Left colon (tissue), 2 donors: ENCODE measurements around the gene PET100. TPM values are rescaled to one million over a fixed set of nuclear protein-coding genes. Genes with fewer than 3 reads are reported as not detected.

Source experiments
- ATAC-seq: fragments of 200-7000 bp; cut with Tn5 transposase; one replicate; pipeline ENCODE4 v1.9.1; 2020; ENCODE audit warnings: mild to moderate bottlenecking, moderate library complexity
- DNase-seq, 2 donors: peaks; one replicate each; pipeline ENCODE4 v3.0.0-alpha.2; 2020
- intact Hi-C, 2 donors: fragments of 100-400 bp; cut with DNase I in 1 of 2; cut with micrococcal nuclease in 1 of 2; formaldehyde crosslinking; loops; one replicate each; pipeline versions ENCODE4 v1.11.2 to v1.14.0; 2022; cut with DNase I, micrococcal nuclease
- total RNA-seq, 2 donors: library from RNA; stranded (reverse); fragmentation: NEBNext Ultra II Directional; extraction: Animal tissue kit (Norgen Biotek cat#: 25700); gene quantifications; one replicate each; pipeline ENCODE4 v1.2.1, GENCODE V29; 2021
- donor health status: DM: no; HTN: no; CAD: no.
- donor health status: DM: yes; HTN: yes; CAD: no.

The PET100 gene
- total RNA-seq, 2 donors from 2014 or later, result 100 to 123 TPM

DNA sequence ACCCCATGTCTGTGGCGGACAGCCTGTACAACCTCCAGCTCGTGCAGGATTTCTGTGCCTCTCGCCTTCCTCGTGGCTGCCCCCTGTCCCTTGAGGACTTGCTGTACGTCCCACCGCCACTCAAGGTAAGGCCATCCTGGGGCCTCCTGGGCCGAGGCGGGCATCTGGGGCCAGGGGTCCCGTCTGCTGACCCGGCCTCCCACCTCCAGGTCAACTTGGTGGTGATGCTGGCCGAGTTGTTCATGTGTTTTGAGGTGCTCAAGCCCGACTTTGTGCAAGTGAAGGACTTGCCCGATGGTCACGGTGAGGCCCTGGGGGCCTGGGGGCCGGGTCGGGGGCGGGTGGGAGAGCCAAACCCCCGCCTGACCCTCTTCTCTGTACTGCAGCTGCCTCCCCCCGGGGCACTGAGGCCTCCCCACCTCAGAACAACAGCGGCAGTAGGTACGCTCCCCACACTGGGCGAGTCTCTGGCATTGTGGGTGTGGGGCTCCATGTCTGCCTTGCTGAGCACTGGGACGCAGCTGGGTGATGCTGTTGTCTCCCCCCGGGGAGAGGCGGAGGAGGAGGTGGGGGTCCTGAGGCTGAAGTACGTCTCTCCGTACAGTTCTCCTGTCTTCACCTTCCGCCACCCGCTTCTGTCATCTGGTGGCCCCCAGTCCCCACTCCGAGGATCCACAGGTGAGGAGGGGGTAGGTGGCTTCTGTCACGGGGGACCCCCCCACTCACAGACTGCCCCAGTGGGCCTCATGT, 18.9 kb upstream of the PET100 start:
- intact Hi-C loops, result no loop called here
- ATAC-seq (no peak), DNase-seq (no peak)

DNA sequence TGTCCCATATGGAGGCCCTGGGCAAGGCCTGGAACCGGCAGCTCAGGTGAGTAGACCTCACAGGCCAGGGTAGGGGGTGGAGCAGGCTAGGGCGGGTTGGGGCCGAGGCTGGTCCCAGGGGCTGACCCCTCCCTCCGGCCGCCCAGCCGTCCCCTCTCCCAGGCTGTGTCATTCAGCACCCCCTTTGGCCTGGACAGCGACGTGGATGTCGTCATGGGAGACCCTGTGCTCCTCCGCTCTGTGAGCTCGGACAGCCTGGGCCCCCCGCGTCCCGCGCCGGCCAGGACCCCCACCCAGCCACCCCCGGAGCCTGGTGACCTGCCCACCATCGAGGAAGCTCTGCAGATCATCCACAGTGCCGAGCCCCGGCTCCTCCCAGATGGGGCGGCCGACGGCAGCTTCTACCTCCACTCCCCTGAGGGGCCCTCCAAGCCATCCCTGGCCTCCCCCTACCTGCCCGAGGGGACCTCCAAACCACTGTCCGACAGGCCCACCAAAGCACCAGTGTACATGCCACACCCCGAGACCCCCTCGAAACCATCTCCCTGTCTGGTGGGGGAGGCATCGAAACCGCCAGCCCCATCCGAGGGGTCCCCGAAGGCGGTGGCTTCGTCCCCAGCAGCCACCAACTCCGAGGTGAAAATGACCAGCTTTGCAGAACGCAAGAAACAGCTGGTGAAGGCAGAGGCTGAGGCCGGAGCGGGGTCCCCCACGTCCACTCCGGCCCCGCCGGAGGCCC, 17.9 kb upstream of the PET100 start:
- DNase-seq (no peak), ATAC-seq (peak; percentile 9)
- intact Hi-C loops, result no loop called here

DNA sequence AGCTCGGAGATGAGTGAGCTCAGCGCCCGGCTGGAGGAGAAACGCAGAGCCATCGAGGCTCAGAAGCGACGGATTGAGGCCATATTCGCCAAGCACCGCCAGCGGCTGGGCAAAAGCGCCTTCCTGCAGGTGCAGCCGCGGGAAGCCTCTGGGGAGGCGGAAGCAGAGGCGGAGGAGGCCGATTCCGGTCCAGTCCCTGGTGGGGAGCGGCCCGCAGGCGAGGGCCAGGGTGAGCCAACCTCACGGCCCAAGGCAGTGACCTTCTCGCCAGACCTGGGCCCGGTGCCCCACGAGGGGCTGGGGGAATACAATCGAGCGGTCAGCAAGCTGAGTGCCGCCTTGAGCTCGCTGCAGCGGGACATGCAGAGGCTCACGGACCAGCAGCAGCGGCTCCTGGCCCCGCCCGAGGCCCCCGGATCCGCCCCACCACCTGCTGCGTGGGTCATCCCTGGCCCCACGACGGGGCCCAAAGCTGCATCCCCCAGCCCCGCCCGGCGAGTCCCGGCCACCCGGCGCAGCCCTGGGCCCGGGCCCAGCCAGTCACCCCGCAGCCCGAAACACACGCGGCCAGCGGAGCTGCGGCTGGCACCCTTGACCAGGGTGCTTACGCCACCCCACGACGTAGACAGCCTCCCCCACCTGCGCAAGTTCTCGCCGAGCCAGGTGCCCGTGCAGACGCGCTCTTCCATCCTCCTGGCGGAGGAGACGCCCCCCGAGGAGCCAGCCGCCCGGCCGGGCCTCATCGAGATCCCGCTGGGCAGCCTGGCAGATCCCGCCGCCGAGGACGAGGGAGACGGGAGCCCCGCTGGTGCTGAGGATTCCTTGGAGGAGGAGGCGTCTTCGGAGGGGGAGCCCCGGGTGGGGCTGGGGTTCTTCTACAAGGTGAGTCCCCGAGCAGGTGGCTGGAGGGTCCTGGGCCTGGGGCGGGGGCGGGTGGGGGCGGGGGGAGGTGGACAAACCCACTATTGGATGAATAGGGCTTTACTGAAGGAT, 17.0 kb upstream of the PET100 start:
- intact Hi-C loops, result no loop called here
- ATAC-seq (peak; percentile 6), DNase-seq (no peak)

DNA sequence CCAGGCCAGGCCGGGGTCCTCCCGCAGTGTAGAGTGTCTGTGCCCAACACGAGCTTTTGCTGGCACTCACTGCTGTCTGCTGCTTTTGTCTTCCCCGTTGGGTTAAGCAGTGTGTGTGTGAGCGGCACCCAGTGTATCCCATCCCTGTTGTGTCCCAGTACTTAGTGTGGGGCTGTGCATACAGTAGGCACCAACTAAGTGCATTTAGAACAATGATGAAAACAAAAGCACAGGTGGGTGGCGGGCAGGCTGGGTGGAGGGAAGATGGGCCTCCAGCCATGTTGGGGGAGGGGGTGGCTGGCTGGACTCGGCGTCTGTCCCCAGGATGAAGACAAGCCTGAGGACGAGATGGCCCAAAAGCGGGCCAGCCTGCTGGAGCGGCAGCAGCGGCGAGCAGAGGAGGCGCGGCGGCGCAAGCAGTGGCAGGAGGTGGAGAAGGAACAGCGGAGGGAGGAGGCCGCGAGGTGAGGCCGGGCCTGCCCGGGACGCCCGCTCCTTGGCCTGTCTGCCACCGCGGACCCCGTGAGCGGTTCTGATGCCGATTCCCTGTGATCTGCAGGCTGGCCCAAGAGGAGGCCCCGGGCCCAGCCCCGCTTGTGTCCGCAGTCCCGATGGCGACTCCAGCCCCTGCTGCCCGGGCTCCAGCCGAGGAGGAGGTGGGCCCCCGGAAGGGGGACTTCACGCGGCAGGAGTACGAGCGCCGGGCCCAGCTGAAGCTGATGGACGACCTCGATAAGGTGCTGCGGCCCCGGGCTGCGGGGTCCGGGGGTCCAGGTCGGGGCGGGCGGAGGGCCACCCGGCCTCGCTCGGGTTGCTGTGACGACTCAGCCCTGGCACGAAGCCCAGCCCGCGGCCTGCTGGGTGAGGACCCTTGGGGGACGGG, 14.5 kb upstream of the PET100 start:
- DNase-seq, result no peak

DNA sequence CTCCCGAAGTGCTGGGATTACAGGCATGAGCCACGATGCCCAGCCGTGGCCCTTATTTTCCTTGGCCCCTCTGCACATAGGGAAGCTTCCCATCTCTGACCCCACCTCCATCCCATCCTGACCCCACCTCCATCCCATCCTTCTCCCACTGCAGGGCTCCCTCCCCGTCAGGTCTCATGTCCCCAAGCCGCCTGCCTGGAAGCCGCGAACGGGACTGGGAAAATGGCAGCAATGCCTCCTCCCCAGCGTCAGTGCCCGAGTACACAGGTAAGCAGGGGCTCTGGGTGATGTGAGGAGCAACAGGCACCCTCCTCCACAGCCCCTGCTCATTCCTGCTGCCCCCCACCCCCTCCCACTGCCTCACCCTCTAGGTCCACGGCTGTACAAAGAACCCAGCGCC, 12.4 kb upstream of the PET100 start:
- ATAC-seq, result no peak
- intact Hi-C loops, result no loop called here

More for the DNA sequence above, 14.5 kb upstream of the PET100 start:
- intact Hi-C loops, result no loop called here
- no peak for ATAC-seq

DNA sequence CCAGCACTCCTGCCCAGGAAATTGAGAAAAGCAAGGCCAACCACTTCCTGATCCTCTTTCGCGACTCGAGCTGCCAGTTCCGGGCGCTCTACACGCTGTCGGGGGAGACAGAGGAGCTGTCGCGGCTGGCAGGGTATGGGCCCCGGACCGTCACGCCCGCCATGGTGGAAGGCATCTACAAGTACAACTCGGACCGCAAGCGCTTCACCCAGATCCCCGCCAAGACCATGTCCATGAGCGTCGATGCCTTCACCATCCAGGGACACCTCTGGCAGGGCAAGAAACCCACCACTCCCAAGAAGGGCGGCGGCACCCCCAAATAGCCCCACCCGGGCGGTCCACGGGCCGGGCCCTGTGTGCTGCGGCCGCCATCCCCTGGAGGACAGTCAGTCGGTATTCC, 11.9 kb upstream of the PET100 start:
- ATAC-seq (no peak), DNase-seq (no peak)
- intact Hi-C loops, result no loop called here

More for the DNA sequence above, 12.4 kb upstream of the PET100 start:
- DNase-seq, result no peak

DNA sequence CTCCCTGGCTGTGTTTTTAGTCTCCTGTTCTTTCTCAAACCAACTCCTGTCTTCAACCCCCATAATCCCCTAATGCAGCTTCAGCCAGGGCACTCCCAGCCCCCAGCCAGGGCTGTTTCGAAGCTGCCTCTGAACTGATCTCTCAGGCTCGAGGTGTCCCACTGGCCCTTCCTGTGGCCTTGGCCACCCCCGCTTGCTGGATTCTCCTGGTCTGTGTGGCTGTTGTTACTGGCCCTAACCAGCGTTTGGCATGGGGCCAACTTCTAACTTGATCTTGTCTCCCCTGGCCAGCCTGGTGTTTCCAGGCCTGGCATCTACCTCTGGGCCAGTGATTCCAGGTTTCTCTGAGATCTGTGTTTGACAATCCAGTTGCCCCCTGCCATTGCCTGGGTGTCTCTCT, 11.2 kb upstream of the PET100 start:
- DNase-seq (peak in 1 of 2 donors; percentile 34), ATAC-seq (peak; percentile 10)
- intact Hi-C loops, result no loop called here

DNA sequence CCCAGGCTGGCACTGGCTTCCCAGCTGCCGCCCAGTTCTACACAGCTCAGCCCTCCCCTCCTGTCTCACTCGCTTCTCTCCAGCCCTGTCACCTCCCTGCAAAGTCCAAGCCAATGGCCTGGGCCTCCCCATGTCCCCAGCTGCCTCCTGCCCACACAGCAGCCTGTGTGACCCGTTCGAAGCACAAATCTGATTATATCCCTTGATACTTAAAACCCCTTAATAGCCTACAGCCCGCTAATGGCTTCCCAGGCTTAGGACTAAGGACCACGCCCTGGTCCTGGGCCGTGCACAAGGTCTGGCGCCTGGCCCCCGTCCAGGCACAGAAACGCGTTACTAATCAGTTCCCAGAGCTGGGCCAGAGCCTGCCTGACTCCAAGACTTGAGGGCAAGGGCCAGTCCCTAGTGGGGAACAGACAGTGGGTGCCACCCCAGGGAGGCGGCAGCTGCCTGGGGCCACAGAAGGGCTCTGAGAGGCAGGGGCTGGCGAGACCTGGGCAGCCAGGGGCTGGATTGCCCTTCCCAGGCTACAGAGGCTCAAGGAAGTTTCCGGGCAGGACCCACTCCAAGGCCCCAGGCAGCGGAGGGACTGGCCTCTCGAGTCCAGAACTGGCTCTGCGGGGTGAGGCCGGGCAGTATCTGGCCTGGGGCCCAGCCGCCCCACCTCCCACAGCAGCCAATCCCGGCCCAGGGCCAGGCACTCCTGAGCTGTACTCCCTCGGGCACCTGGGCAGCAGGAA, 10.7 kb upstream of the PET100 start:
- peak; percentile 76 to 83 for DNase-seq
- intact Hi-C loops, result no loop called here
- peak; percentile 84 for ATAC-seq

DNA sequence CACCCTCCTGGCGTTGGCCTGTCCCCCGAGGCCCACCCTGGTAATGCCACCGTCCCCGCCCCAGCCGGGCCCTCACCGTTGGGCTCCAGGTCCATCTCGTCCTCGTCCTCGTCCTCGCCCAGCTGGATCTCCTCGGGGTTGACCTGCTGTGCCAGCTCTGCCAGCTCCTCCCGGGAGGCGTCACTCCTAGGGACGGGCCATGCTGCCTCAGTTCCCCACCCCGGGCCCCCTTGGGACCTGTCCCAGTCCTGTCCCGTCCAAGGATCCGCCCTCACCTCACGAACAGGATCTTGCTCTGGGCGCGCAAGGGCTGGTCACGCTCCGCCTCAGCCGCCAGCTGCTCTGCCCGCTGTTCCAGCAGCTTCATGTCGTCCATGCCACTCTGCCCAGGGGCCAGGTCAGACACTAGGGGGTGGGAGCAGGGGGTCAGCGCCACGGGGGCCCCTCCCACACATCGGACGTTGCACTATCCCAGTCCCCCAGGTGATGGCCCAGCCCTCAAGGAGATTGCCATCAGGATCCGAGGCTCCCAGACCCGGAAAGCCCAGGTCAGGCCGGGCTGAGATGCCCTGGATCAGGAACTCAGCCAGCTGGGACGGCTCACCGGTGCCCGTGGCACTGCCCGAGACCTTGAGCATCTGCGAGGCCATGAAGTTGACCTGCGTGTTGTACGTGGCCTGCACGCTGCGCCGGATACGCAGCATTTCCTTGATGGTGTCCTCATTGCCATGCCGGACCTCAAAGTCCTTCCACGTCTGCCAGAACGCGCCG, 9.7 kb upstream of the PET100 start:
- intact Hi-C loops, result no loop called here
- DNase-seq (no peak), ATAC-seq (peak; percentile 5)

DNA sequence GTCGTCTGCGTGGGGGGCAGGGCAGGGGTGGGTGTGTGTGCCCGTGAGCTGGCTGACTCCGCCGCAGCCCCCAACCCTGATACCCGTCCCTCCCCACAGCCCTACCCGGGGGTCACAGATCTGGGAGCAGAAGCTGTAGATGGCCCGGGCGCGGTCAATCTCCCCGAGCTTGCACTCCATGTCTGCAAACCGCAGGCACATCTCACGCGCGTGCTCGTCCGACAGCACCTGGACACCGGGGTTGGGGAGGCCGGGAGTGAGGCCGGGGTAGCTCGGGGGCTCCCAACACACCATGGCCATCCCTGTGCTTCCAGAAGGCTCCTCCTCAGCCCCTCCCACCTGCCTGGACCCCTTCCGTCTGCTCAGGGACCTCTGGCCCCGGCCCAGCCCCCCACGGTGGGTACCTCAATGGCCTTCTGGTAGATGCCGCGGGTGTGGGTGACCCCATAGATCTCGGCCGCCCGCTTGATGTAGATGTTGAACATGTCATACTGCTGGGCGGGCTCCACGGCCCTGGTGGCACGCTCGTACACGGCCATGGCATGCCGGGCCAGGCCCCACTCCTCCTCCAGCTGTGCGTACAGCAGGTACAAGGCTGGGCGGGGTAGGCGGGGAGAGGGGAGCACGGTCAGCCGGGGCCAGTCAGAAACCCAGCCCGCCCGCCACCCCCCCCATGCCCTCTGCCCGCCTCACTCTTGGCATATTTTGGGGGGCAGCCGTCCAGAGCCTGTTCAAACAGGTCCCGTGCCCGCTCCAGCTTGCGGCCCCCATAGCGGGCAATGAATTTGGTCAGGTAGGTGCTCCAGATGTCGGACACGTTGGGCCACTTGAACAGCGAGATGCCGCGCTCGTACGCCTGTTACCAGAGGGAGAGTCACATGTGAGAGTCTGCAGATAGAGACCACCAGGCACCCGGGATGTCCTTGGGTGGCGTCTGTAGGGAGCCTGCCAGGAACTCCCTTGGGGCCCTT, 8.9 kb upstream of the PET100 start:
- DNase-seq, result no peak
- no peak for ATAC-seq
- intact Hi-C loops, result no loop called here

DNA sequence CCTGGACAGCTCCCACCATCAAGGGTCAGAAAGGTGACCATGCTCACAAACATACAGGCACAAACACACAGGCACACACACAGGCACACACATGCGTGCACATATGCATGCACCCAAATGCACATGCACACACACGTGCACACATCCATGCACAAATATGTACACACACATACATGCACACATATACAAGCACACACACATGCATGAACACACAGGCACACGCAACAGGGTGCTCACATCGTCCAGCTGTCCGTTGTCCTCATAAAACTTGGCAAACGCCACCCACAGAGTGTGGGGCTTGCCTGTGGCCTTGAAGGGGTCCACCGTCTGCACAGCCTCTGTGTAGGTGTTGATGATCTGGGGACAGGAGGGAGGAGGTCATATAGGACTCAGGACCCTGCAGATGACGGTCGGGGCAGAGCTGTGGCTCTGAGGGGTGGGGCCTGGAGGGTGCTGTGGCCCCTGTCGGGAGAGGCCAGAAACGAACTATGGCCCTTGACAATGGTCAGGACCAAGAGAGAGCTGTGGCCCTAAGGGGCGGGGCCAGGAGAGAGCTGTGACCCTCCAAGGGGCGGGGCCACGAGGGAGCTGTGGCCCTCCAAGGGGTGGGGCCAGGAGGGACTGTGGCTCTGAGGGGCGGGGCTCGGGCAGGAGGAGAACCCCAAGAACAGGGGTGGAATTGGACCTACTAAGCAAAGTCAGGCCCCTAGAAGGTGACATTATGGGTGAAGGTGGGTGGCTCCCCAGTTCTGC, 6.5 kb upstream of the PET100 start:
- DNase-seq, result no peak
- no peak for ATAC-seq
- intact Hi-C loops, result no loop called here

DNA sequence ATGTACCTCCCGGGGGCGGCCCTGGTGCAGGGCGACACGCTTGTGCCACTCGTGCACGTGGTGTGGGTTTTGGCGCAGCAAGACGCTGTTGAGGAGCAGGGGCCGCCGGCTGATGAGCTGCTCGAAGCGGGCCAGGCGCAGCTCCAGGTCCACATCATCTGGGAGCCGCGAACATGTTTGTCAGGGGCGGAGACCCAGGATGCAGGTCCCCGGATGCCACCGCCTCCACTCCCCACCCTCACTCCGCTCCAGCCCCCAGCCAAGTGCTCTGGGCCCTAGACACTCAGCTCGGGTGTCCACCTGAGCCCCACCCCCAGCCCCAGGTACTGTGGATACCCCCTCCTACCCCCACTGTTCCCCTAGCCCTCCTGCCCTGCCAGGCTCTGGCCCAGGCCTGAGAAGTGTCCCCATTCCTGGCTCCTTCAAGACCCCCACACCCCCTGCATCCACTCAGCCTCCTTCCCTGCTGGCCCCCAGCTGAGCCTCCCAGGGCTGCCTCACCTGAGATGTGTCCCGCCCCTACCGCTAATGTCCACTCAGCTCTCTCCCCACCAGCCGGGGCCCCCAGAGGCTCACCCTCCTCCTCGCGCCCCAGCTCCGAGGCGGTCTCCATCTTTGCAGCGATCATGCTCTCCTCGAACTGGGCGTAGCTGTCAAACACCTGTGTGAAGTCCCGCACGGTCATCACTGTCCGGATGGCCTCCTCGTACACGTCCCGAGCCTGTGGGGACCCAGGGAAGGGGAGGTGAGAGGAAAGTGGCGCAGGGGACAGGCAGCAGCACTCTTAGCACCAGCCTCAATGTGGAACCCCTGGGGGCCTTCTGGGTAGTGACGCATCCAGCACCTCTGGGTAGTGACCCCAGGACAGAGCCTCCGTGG, 5.6 kb upstream of the PET100 start:
- no peak for DNase-seq
- intact Hi-C loops, result no loop called here
- no peak for ATAC-seq

DNA sequence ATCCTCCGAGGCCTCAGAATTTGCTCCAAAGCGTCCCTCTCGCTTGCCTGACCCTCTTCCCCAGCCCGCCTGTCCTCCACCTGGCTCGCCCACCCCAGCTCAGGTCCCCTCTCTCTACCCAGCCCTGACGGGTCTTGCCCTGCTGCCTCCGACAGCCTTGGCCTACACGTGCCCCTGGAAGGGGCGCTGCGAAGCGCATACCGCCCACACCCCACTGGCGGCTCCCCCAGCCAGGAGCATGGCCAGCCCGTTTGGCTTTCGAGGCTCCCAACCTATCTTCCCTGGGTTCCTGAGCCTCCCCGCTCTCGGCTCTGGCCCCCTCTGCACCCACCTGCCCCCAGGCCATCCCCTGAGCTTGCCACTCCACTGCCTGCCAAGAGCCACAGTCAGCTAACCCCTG, 4.8 kb upstream of the PET100 start:
- ATAC-seq (no peak), DNase-seq (no peak)
- intact Hi-C loops, result no loop called here

DNA sequence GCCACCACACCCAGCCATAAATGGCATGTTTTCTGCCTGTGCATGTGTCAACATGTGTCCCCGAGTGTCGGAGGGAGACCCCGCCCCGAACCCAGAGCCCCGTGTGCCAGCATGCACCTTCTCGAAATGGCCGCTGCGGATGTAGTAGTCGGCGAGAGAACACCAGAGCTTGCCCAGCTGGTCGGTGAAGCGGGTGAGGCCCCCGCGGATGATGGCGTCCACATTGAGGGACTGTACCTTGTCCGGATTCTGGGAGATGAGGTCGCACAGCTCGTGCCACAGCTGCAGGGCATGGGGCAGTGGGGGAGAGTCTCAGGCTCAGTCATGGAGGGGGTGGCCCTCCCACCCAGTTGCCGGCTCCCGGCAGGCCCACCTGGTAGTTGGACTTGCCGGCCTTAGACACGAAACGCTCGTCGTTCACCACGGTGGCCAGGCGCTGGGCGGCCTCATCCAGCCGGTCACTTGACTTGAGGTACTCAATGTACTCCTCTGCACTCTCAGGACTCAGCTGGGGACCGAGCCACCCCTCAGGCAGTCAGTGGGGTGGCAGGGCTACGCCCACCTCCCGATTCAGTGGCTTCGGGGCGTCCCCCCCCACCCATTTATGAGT, 3.7 kb upstream of the PET100 start:
- no peak for ATAC-seq
- intact Hi-C loops, result no loop called here
- DNase-seq, result no peak
